Suppressor macrophage treated with lipopolysaccharide for 4 hours (primary cell): ENCODE results near the gene EML4.
A peak's percentile ranks its signal among the peaks of the same experiment; 100 is the strongest.

Experiments used
- DNase-seq: peaks from one replicate; pipeline ENCODE4 v3.0.0-alpha.2; 2020

EML4 gene

GRCh38 chr2:42196403-42197267, 27.5 kb downstream of the EML4 start:
- DNase-seq = peak; percentile 82

GRCh38 chr2:42197792-42198191, 28.6 kb downstream of the EML4 start:
- no peak for DNase-seq

- no peak for DNase-seq
These were observed 29.3 kb downstream of the EML4 start for GRCh38 chr2:42198466-42198865.

GRCh38 chr2:42199002-42199401, 29.8 kb downstream of the EML4 start:
- no peak for DNase-seq

GRCh38 chr2:42199626-42200025, 30.5 kb downstream of the EML4 start:
- DNase-seq = peak; percentile 35

GRCh38 chr2:42200926-42201855, 32.0 kb downstream of the EML4 start:
- DNase-seq = no peak

- no peak for DNase-seq
These were observed 33.5 kb downstream of the EML4 start for GRCh38 chr2:42202634-42203008.

GRCh38 chr2:42203792-42204191, 34.6 kb downstream of the EML4 start:
- no peak for DNase-seq

GRCh38 chr2:42205337-42205736, 36.2 kb downstream of the EML4 start:
- no peak for DNase-seq

GRCh38 chr2:42207826-42208225, 38.7 kb downstream of the EML4 start:
- DNase-seq = no peak

GRCh38 chr2:42210203-42210602, 41.0 kb downstream of the EML4 start:
- no peak for DNase-seq

- DNase-seq = no peak
These were observed 42.1 kb downstream of the EML4 start for GRCh38 chr2:42211291-42211690.

GRCh38 chr2:42214669-42215068, 45.5 kb downstream of the EML4 start:
- peak; percentile 59 for DNase-seq

GRCh38 chr2:42216694-42217093, 47.5 kb downstream of the EML4 start:
- DNase-seq = peak; percentile 77

GRCh38 chr2:42217307-42217706, 48.2 kb downstream of the EML4 start:
- no peak for DNase-seq

GRCh38 chr2:42217914-42218313, 48.8 kb downstream of the EML4 start:
- no peak for DNase-seq

GRCh38 chr2:42218712-42219111, 49.6 kb downstream of the EML4 start:
- no peak for DNase-seq

- no peak for DNase-seq
These were observed 50.0 kb downstream of the EML4 start for GRCh38 chr2:42219160-42219559.

- no peak for DNase-seq
These were observed 51.4 kb downstream of the EML4 start for GRCh38 chr2:42220566-42220965.

- DNase-seq = no peak
These were observed 54.1 kb downstream of the EML4 start for GRCh38 chr2:42223067-42223854.

GRCh38 chr2:42223855-42224268, 54.7 kb downstream of the EML4 start:
- DNase-seq = no peak

GRCh38 chr2:42224422-42225067, 55.4 kb downstream of the EML4 start:
- no peak for DNase-seq
